B cell (primary cell): Measurements from ENCODE around the gene MCOLN3. TPM values are rescaled to one million over a fixed set of nuclear protein-coding genes. Genes with fewer than 3 reads are reported as not detected.
A peak's percentile ranks its signal among the peaks of the same experiment; 100 is the strongest.

Experiments
- ATAC-seq: fragments of 200-7000 bp; cut with Tn5 transposase; one replicate; pipeline ENCODE4 v1.10.0; 2021; ENCODE audit warnings: low read depth, mild to moderate bottlenecking, moderate number of reproducible peaks, moderate library complexity
- CTCF ChIA-PET: fragments of 350-600 bp; sonication (Branson Sonifier 250); formaldehyde crosslinking; loops from one replicate; lab custom pipeline; 2021; ENCODE audit warnings: antibody characterized with exemption, inconsistent platforms; lab: Charles Lee
- POLR2A ChIA-PET: fragments of 350-600 bp; sonication (Branson Sonifier 250); formaldehyde crosslinking; loops from one replicate; lab custom pipeline; 2021; ENCODE audit warnings: antibody characterized with exemption; lab: Charles Lee
- DNase-seq: peaks from one replicate; pipeline ENCODE4 v3.0.0; 2013
- H2AFZ ChIP-seq: 2 replicates; pipeline ENCODE4 v1.6.1; 2012; ENCODE audit warnings: mild to moderate bottlenecking, low read depth, low read length; ENCODE audit not compliant: insufficient read depth, poor library complexity, severe bottlenecking
- H3K27ac ChIP-seq, 2 donors: 1 replicate in 1 of 2; 2 replicates in 1 of 2; pipeline ENCODE4 v1.5.1; 2012 to 2013; ENCODE audit warnings: low read length in 2 of 2, mild to moderate bottlenecking in 2 of 2, moderate library complexity in 1 of 2
- H3K27me3 ChIP-seq, 4 experiments: fragments of 200-600 bp in 1 of 4; sonication (generic) in 1 of 4; replicated peaks in 1 of 4; 1 replicate in 2 of 4; 2 replicates in 2 of 4; pipeline versions ENCODE4 v1.6.1 to v1.7.0; 2013 to 2016; ENCODE audit warnings: low read length in 3 of 4, mild to moderate bottlenecking in 2 of 4, mixed read lengths in 1 of 4, moderate library complexity in 1 of 4; ENCODE audit not compliant: insufficient read depth in 4 of 4, control insufficient read depth in 3 of 4; ENCODE audit errors: control extremely low read depth in 1 of 4
- H3K36me3 ChIP-seq, 2 experiments: replicated peaks in 1 of 2; 1 replicate in 1 of 2; 2 replicates in 1 of 2; pipeline versions ENCODE4 v1.6.1 to v1.7.1; 2013; ENCODE audit warnings: low read length in 1 of 2; ENCODE audit not compliant: insufficient read depth in 2 of 2, control insufficient read depth in 1 of 2; ENCODE audit errors: control extremely low read depth in 1 of 2, extremely low read depth in 1 of 2
- H3K4me1 ChIP-seq, 2 donors: fragments of 200-600 bp in 1 of 2; sonication (generic) in 1 of 2; 1 replicate in 1 of 2; 2 replicates in 1 of 2; pipeline versions ENCODE4 v1.5.1 to v1.6.1; 2013 to 2017; ENCODE audit warnings: low read length in 2 of 2; ENCODE audit not compliant: control insufficient read depth in 2 of 2, insufficient read depth in 2 of 2
- H3K4me2 ChIP-seq: replicated peaks from 2 replicates; pipeline ENCODE3; 2012; ENCODE audit warnings: mild to moderate bottlenecking, low read depth, low read length; ENCODE audit not compliant: poor library complexity, severe bottlenecking
- H3K4me3 ChIP-seq, 5 experiments: fragments of 200-600 bp in 1 of 5; sonication (generic) in 1 of 5; 1 replicate in 3 of 5; 2 replicates in 2 of 5; pipeline versions ENCODE4 v1.5.1 to v1.7.0; 2011 to 2016; ENCODE audit warnings: low read length in 4 of 5, mild to moderate bottlenecking in 4 of 5, low read depth in 2 of 5, control low read depth in 1 of 5, moderate library complexity in 1 of 5; ENCODE audit not compliant: insufficient read depth in 1 of 5; ENCODE audit errors: control extremely low read depth in 1 of 5, extremely low read depth in 1 of 5
- H3K79me2 ChIP-seq: fragments of 200-600 bp; sonication (generic); one replicate; pipeline ENCODE4 v1.6.0; 2016; ENCODE audit warnings: low read length; ENCODE audit not compliant: control insufficient read depth, insufficient read depth
- H3K9ac ChIP-seq: fragments of 200-600 bp; sonication (generic); 2 replicates; pipeline ENCODE4 v1.6.1; 2017; ENCODE audit warnings: mild to moderate bottlenecking, low read length, moderate library complexity
- H3K9me3 ChIP-seq, 3 donors: one replicate each; pipeline versions ENCODE4 v1.6.1 to v1.7.1; 2013; ENCODE audit warnings: low read length in 2 of 3; ENCODE audit not compliant: control insufficient read depth in 2 of 3, insufficient read depth in 1 of 3; ENCODE audit errors: control extremely low read depth in 1 of 3
- H4K20me1 ChIP-seq: 2 replicates; pipeline ENCODE4 v1.6.0; 2012; ENCODE audit warnings: mild to moderate bottlenecking, low read length; ENCODE audit not compliant: insufficient read depth, control insufficient read depth, poor library complexity, severe bottlenecking
- H3K27ac Mint-ChIP-seq: one replicate; pipeline ENCODE4 v1.8.0; 2021; ENCODE audit warnings: mixed read lengths
- H3K27me3 Mint-ChIP-seq: one replicate; pipeline ENCODE4 v1.8.0; 2021; ENCODE audit warnings: mixed read lengths
- H3K4me1 Mint-ChIP-seq: one replicate; pipeline ENCODE4 v1.8.0; 2021; ENCODE audit warnings: mixed read lengths
- H3K4me3 Mint-ChIP-seq: one replicate; pipeline ENCODE4 v1.8.0; 2021; ENCODE audit warnings: mixed read lengths
- H3K9me3 Mint-ChIP-seq: one replicate; pipeline ENCODE4 v1.8.0; 2022; ENCODE audit warnings: mixed read lengths; ENCODE audit not compliant: insufficient read depth
- EZH2 ChIP-seq: IDR thresholded peaks from 2 replicates; pipeline ENCODE4 v1.6.1; 2012; ENCODE audit warnings: borderline replicate concordance, low read depth, mild to moderate bottlenecking, moderate library complexity, low read length; ENCODE audit not compliant: insufficient read depth, poor library complexity, severe bottlenecking
- WGBS: methylation state at CpG from one replicate; pipeline ENCODE4 v1.1.5; 2013; ENCODE audit warnings: missing lambda C conversion rate; ENCODE audit not compliant: insufficient coverage; 5-methylcytosine and 5-hydroxymethylcytosine counted together
- intact Hi-C: fragments of 100-400 bp; cut with micrococcal nuclease; formaldehyde crosslinking; loops from one replicate; pipeline ENCODE4 v1.10.0; 2022
- polyA plus RNA-seq: library from polyadenylated mRNA; depleted of rRNA; stranded (reverse); fragments of >200 nt; gene quantifications from 2 replicates; pipeline ENCODE4 v1.2.3, GENCODE V29; 2012
- total RNA-seq, 2 donors: library from RNA; stranded (reverse); fragments of 120-200 nt in 1 of 2; gene quantifications; 1 replicate in 1 of 2; 2 replicates in 1 of 2; pipeline versions ENCODE4 v1.2.3 to v1.2.4, GENCODE V29; 2013 to 2022
- TF ChIP-seq, protein P1 (sequence below): fragments of 200-600 bp; IDR thresholded peaks from one replicate; pipeline ENCODE4 v1.8.0; 2022; ENCODE audit warnings: antibody characterized with exemption, mild to moderate bottlenecking

Gene MCOLN3
- total and polyA plus RNA-seq, 2 donors (not counting 1 experiment from before 2014, with no cell fraction given), result 0.10 TPM; not detected in 1

DNA sequence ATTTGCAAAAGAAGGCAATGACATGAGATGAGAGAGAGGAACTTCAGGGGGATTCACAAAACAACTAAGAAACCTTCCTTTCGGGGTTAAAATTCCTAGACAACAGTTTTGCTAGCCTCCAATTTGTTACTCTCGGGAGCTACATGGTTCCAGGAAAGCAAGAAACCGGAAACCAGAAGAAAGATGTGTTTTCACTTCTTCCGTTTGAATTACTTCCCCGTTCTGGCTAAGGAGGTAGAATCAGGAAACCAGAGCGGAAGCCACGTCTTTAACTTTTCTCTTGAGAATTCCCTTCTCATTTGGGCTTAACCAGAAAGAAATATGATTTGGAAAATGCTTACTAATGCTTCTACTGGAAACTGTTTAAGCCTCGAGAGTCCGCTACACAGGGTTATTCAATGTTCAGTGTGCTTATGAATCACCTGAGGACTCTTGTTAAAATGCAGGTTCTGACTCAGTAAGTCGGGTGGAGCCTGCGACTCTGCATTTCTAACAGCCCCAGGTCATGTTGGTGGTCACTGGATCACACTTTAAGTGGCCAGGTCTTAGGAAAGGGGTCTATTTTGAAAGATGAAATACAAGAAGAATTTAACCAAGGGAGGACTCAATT is 43.5 kb upstream of the MCOLN3 start:
- H3K36me3 ChIP-seq, result no peaks in the 10 kb centered on the region
- H3K27ac ChIP-seq, result no peak overlapping the region
- no peaks in the 10 kb centered on the region for H3K9me3 Mint-ChIP-seq
- ChIA-PET CTCF (no interaction called here), POLR2A (no interaction called here)
- H3K9ac ChIP-seq, result no peak overlapping the region
- no peaks in the 10 kb centered on the region for H3K79me2 ChIP-seq
- peaks cover 0 to 1% (median 0%) of the 10 kb centered on the region in 3 donors for H3K9me3 ChIP-seq
- peaks cover 0 to 17% (median 12%) of the 10 kb centered on the region in 4 experiments for H3K27me3 ChIP-seq
- H3K4me1 Mint-ChIP-seq, result peaks cover 2% of the 10 kb centered on the region
- WGBS, result 2% methylated on average over 7 of the region's 11 CpGs
- TF ChIP-seq, protein P1, sequence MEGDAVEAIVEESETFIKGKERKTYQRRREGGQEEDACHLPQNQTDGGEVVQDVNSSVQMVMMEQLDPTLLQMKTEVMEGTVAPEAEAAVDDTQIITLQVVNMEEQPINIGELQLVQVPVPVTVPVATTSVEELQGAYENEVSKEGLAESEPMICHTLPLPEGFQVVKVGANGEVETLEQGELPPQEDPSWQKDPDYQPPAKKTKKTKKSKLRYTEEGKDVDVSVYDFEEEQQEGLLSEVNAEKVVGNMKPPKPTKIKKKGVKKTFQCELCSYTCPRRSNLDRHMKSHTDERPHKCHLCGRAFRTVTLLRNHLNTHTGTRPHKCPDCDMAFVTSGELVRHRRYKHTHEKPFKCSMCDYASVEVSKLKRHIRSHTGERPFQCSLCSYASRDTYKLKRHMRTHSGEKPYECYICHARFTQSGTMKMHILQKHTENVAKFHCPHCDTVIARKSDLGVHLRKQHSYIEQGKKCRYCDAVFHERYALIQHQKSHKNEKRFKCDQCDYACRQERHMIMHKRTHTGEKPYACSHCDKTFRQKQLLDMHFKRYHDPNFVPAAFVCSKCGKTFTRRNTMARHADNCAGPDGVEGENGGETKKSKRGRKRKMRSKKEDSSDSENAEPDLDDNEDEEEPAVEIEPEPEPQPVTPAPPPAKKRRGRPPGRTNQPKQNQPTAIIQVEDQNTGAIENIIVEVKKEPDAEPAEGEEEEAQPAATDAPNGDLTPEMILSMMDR, result no peak
- no peak for TF ChIP-seq EZH2
- peak overlapping the region; percentile 24 for H3K4me3 Mint-ChIP-seq
- DNase-seq, result no peak
- peak overlapping the region; percentile 11 for H2AFZ ChIP-seq
- H3K27ac Mint-ChIP-seq, result no peak overlapping the region
- H3K4me3 ChIP-seq, result no peak overlapping the region
- intact Hi-C loops, result no loop called here
- no peak for ATAC-seq
- peak overlapping the region; percentile 45 for H3K4me2 ChIP-seq
- peaks cover 21% of the 10 kb centered on the region for H3K27me3 Mint-ChIP-seq
- peaks cover 4 to 7% of the 10 kb centered on the region in 2 donors for H3K4me1 ChIP-seq
- no peaks in the 10 kb centered on the region for H4K20me1 ChIP-seq

DNA sequence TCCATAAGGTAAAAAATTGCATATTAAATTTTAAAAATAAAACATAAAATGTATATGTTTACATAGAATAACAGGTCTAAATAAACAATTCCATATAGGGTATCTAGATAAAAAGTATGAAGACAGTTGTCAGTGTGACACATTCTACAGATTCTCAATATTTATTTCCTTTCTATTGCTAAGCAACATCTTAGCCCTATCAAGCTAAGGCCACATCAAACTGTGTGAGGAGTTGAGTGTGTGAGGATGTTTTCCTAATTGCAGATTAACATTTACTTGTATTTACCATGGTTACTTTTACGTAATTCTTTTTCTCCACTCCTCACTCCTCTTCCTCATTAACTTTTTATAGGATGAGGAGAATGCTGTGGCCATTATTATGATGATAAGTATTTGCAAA is 41.9 kb upstream of the MCOLN3 start:
- WGBS, result no CpG with 5 or more reads among the region's 1 CpG
- Histone ChIP-seq H3K79me2 (no peaks in the 10 kb centered on the region), H3K27ac (no peak overlapping the region), H3K9ac (no peak overlapping the region), H3K36me3 (no peaks in the 10 kb centered on the region), H2AFZ (no peak overlapping the region), H3K4me1 (peaks cover 4 to 7% of the 10 kb centered on the region in 2 donors), H3K9me3 (peaks cover 0 to 1% (median 0%) of the 10 kb centered on the region in 3 donors), H3K4me2 (no peak overlapping the region), H4K20me1 (no peaks in the 10 kb centered on the region), H3K27me3 (peaks cover 0 to 17% (median 15%) of the 10 kb centered on the region in 4 experiments), H3K4me3 (no peak overlapping the region)
- no peak for TF ChIP-seq EZH2
- TF ChIP-seq, protein P1, result no peak
- DNase-seq, result no peak
- ChIA-PET CTCF (no interaction called here), POLR2A (no interaction called here)
- H3K4me3 Mint-ChIP-seq, result no peak overlapping the region
- no peak overlapping the region for H3K27ac Mint-ChIP-seq
- peaks cover 25% of the 10 kb centered on the region for H3K27me3 Mint-ChIP-seq
- no peaks in the 10 kb centered on the region for H3K9me3 Mint-ChIP-seq
- intact Hi-C loops, result no loop called here
- ATAC-seq, result no peak
- peaks cover 2% of the 10 kb centered on the region for H3K4me1 Mint-ChIP-seq
